T-helper 2 cell treated with Interferon-gamma antibody and Interleukin-4, amounts not matched to agents 5 μg/mL and 100 μg/mL, for 36 hours (primary cell): ENCODE measurements around the gene CHST13.
"Not testable (repeated sequence)": the region's sequence is repeated elsewhere in the genome, so short reads cannot be mapped to it uniquely, and the experiment has no call there.

Source experiments
- DNase-seq: peaks from one replicate; pipeline ENCODE4 v3.0.0; 2021; ENCODE audit warnings: low spot score
- H3K27ac Mint-ChIP-seq: one replicate; pipeline ENCODE4 v1.8.0; 2021; ENCODE audit warnings: mild to moderate bottlenecking, mixed read lengths
- H3K27me3 Mint-ChIP-seq: one replicate; pipeline ENCODE4 v1.8.0; 2021; ENCODE audit warnings: low read depth, mixed read lengths
- H3K36me3 Mint-ChIP-seq: one replicate; pipeline ENCODE4 v1.8.0; 2021; ENCODE audit warnings: low read depth, mixed read lengths
- H3K4me1 Mint-ChIP-seq: one replicate; pipeline ENCODE4 v1.8.0; 2021; ENCODE audit warnings: low read depth, mixed read lengths
- H3K4me3 Mint-ChIP-seq: one replicate; pipeline ENCODE4 v1.8.0; 2022; ENCODE audit warnings: mild to moderate bottlenecking, moderate library complexity, mixed read lengths
- H3K9me3 Mint-ChIP-seq: one replicate; pipeline ENCODE4 v1.8.0; 2021; ENCODE audit warnings: mixed read lengths

The CHST13 gene

GRCh38 chr3:126567696-126568438 is 43.9 kb downstream of the CHST13 start:
- Mint-ChIP-seq H3K36me3 (no peaks in the 10 kb centered on the region), H3K27ac (no peak overlapping the region), H3K27me3 (peaks cover 17% of the 10 kb centered on the region), H3K4me3 (no peak overlapping the region), H3K4me1 (no peaks in the 10 kb centered on the region), H3K9me3 (no peaks in the 10 kb centered on the region)
- DNase-seq = no peak

GRCh38 chr3:126568776-126569342 is 44.9 kb downstream of the CHST13 start:
- H3K27ac Mint-ChIP-seq = no peak overlapping the region
- no peak for DNase-seq
- H3K4me1 Mint-ChIP-seq = no peaks in the 10 kb centered on the region
- H3K9me3 Mint-ChIP-seq = no peaks in the 10 kb centered on the region
- H3K36me3 Mint-ChIP-seq = no peaks in the 10 kb centered on the region
- peaks cover 16% of the 10 kb centered on the region for H3K27me3 Mint-ChIP-seq
- no peak overlapping the region for H3K4me3 Mint-ChIP-seq

- DNase-seq = no peak
- Mint-ChIP-seq H3K36me3 (no peaks in the 10 kb centered on the region), H3K4me3 (no peak overlapping the region), H3K27me3 (peaks cover 16% of the 10 kb centered on the region), H3K4me1 (no peaks in the 10 kb centered on the region), H3K9me3 (no peaks in the 10 kb centered on the region), H3K27ac (no peak overlapping the region)
Measured at GRCh38 chr3:126569390-126569975, 45.5 kb downstream of the CHST13 start.

- H3K36me3 Mint-ChIP-seq = no peaks in the 10 kb centered on the region
- no peaks in the 10 kb centered on the region for H3K4me1 Mint-ChIP-seq
- peaks cover 13% of the 10 kb centered on the region for H3K27me3 Mint-ChIP-seq
- H3K4me3 Mint-ChIP-seq = no peak overlapping the region
- no peaks in the 10 kb centered on the region for H3K9me3 Mint-ChIP-seq
- H3K27ac Mint-ChIP-seq = no peak overlapping the region
- DNase-seq = no peak
Measured at GRCh38 chr3:126570103-126570541, 46.2 kb downstream of the CHST13 start.

GRCh38 chr3:126571078-126571477 is 47.1 kb downstream of the CHST13 start:
- Mint-ChIP-seq H3K36me3 (no peaks in the 10 kb centered on the region), H3K9me3 (no peaks in the 10 kb centered on the region), H3K27ac (no peak overlapping the region), H3K27me3 (peaks cover 8% of the 10 kb centered on the region), H3K4me3 (no peak overlapping the region), H3K4me1 (no peaks in the 10 kb centered on the region)
- DNase-seq = no peak

GRCh38 chr3:126573492-126574117 is 49.6 kb downstream of the CHST13 start:
- Mint-ChIP-seq H3K27me3 (peaks cover 3% of the 10 kb centered on the region), H3K4me1 (no peaks in the 10 kb centered on the region), H3K36me3 (no peaks in the 10 kb centered on the region), H3K4me3 (no peak overlapping the region), H3K9me3 (no peaks in the 10 kb centered on the region), H3K27ac (no peak overlapping the region)
- DNase-seq = no peak

GRCh38 chr3:126577261-126577660 is 53.3 kb downstream of the CHST13 start:
- Mint-ChIP-seq H3K27ac (no peak overlapping the region), H3K27me3 (peaks cover 10% of the 10 kb centered on the region), H3K9me3 (no peaks in the 10 kb centered on the region), H3K36me3 (no peaks in the 10 kb centered on the region), H3K4me3 (no peak overlapping the region), H3K4me1 (no peaks in the 10 kb centered on the region)
- DNase-seq = no peak

- Mint-ChIP-seq H3K27ac (no peak overlapping the region), H3K4me1 (no peaks in the 10 kb centered on the region), H3K36me3 (no peaks in the 10 kb centered on the region), H3K27me3 (peaks cover 12% of the 10 kb centered on the region), H3K4me3 (no peak overlapping the region), H3K9me3 (no peaks in the 10 kb centered on the region)
- no peak for DNase-seq
Measured at GRCh38 chr3:126578702-126579101, 54.7 kb downstream of the CHST13 start.

- Mint-ChIP-seq H3K4me1 (no peaks in the 10 kb centered on the region), H3K4me3 (no peak overlapping the region), H3K9me3 (no peaks in the 10 kb centered on the region), H3K36me3 (no peaks in the 10 kb centered on the region), H3K27me3 (peaks cover 14% of the 10 kb centered on the region), H3K27ac (no peak overlapping the region)
- no peak for DNase-seq
Measured at GRCh38 chr3:126580746-126581145, 56.8 kb downstream of the CHST13 start.

- peaks cover 14% of the 10 kb centered on the region for H3K27me3 Mint-ChIP-seq
- H3K36me3 Mint-ChIP-seq = no peaks in the 10 kb centered on the region
- H3K4me3 Mint-ChIP-seq = no peak overlapping the region
Measured at GRCh38 chr3:126581569-126581968, 57.6 kb downstream of the CHST13 start.

GRCh38 chr3:126582311-126582710 is 58.4 kb downstream of the CHST13 start:
- Mint-ChIP-seq H3K27ac (no peak overlapping the region), H3K27me3 (peaks cover 14% of the 10 kb centered on the region), H3K4me1 (no peaks in the 10 kb centered on the region), H3K9me3 (no peaks in the 10 kb centered on the region), H3K36me3 (no peaks in the 10 kb centered on the region), H3K4me3 (no peak overlapping the region)
- DNase-seq = no peak

More at GRCh38 chr3:126581569-126581968, 57.6 kb downstream of the CHST13 start:
- H3K9me3 Mint-ChIP-seq = no peaks in the 10 kb centered on the region
- no peak for DNase-seq
- no peaks in the 10 kb centered on the region for H3K4me1 Mint-ChIP-seq
- no peak overlapping the region for H3K27ac Mint-ChIP-seq

GRCh38 chr3:126591515-126591914 is 67.6 kb downstream of the CHST13 start:
- H3K27me3 Mint-ChIP-seq = peaks cover 14% of the 10 kb centered on the region
- not testable (repeated sequence) for H3K9me3 Mint-ChIP-seq, H3K4me1 Mint-ChIP-seq, H3K4me3 Mint-ChIP-seq, H3K36me3 Mint-ChIP-seq, H3K27ac Mint-ChIP-seq, DNase-seq
